Stimulated activated CD8-positive, alpha-beta memory T cell treated with anti-CD3 and anti-CD28 coated beads, Interleukin-12 subunit alpha, Interleukin-12 subunit beta, amount 100 ng/mL, for 24 hours (primary cell): ENCODE results near the gene OXCT2.

Experiments used
- DNase-seq: peaks from one replicate; pipeline ENCODE4 v3.0.0-alpha.2; 2020; ENCODE audit errors: extremely low read depth

The OXCT2 gene

GRCh38 chr1:39733161-39733560 lies 38.0 kb downstream of the OXCT2 start:
- DNase-seq, result no peak

GRCh38 chr1:39732730-39733129 lies 38.4 kb downstream of the OXCT2 start:
- no peak for DNase-seq

DNA sequence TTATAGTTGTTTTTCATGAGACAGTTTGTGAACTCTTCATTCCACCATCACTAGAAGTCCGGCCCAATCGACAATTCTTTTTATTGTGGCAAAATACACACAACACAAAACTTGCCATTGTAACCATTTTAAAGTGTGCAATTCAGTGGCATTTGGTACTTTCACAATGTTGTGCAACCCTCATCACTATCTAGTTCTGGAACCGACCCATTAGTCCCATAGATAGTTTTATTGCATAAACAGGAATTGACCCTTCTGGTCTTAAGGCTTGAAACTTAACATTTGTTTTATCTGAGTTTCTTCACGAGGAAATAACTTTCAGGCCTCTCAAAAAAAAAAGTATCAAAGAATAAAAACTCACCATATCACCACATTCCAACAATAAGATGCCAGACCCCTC lies 41.3 kb downstream of the OXCT2 start:
- DNase-seq, result no peak

DNA sequence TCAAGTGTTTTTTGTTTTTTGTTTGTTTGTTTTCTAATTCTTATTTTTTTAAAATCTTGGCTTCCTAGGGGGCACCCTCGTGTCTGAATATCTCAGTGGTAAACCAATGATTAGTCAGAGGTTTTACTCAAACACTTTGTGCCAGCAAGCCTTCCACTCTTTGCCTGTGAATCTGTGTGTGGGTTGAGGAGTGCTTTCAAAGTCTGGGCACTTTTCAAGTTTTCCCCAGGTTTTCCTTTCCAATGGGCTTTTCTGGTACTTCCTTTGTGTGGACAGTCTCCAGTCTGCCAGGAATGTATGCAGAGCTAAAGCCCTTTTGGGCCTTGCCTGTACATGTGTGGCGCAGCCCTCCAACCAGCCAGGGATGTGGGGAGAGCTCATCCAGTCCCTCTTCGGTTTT lies 42.1 kb downstream of the OXCT2 start:
- DNase-seq, result no peak

DNA sequence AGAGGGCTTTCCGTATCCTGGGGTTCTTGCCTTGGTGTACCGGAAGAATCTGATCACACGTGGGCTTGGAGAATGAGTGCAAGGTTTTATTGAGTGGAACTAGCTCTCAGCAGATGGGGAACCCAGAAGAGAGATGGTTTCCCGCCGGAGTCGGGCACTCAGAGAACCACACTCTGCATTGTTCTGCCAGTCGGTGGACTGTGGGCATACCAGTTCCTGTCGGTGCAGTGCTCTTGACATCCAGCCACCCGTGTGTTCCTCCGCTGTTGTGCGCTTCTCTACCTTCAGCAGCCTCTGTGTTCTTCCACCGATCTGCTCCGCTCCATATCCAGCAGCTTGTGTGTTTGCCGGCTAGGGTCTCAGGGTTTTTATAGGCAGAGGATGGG lies 43.2 kb downstream of the OXCT2 start:
- no peak for DNase-seq

DNA sequence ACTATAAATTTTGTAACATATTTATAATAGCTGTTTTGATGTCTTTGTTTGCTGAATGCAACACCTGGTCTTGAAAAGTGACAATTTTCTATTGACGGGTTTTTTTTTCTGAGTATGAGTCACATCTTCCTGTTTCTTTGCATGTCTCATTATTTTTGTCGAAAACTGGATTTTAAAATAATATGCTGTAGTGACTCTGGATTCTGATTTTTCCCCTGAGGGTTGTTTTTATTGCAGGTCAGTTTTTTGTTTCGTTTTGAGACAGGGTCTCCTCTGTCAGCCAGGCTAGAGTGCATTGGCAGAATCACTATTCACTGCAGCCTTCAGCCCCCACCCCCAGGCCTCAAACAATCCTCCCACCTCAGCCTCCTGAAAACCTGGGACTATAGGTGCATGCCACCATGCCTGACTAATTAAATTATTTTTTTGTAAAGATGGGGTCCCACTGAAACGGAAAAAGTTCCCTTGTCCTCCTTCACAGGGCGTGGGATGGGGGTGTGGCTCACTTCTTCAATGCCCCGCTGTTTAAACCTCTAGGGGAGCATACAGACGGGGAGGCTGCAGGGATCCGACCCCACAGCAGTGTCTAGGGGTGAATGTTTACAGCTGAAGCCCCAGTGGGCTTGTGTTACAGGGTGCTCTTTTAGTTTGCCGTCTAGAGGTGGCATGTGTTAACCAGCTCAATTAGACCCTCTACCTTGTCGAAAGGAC lies 43.8 kb downstream of the OXCT2 start:
- DNase-seq, result no peak

DNA sequence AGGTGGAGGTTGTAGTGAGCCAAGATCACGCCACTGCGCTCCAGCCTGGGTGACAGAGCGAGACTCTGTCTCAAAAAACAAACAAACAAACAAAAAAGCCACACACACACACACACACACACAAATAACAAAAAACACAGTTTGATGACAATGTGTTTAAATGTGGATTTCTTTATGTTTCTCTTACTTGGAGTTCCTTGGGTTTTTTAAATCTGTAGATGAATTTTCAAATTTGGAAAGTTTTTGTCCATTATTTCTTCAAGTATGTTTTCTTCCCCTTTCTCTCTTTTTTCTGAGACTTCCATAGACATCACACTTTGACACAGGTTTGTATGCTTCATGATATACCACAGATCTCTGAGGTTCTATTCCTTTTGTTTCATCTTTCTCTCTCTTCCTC lies 44.5 kb downstream of the OXCT2 start:
- DNase-seq, result no peak

DNA sequence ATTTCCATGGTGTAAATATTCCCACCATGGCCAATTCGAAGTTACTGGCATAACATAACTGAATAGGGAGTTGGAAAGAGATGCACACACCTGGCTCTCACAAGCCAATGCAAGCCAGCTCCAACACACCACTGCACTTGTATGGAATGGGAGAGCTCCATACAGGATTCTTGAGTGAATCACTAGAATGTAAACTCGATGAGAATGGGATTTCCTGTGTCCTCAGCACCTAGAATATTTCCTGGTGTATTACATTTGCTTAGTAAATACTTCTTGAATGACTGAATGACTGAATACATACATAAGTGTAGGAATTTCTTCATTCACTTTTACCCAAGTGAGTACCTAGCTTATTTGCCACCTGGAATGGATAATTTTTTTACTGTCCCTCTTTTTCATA lies 48.7 kb downstream of the OXCT2 start:
- no peak for DNase-seq

GRCh38 chr1:39721664-39722063 lies 49.5 kb downstream of the OXCT2 start:
- no peak for DNase-seq

GRCh38 chr1:39720094-39720999 lies 50.8 kb downstream of the OXCT2 start:
- DNase-seq, result no peak
